HG03025 (cell line): Measurements from ENCODE around the gene PNPLA1.

ENCODE experiments used
- ATAC-seq: cut with Tn5 transposase; IDR thresholded peaks from one replicate; pipeline ENCODE4 v1.9.1; 2021; ENCODE audit warnings: mild to moderate bottlenecking, moderate library complexity; ENCODE audit not compliant: unreplicated experiment, low FRiP score

The PNPLA1 gene

GRCh38 chr6:36245572-36246061 lies 24.2 kb upstream of the PNPLA1 start:
- ATAC-seq = no peak

GRCh38 chr6:36246506-36247268 lies 23.2 kb upstream of the PNPLA1 start:
- no peak for ATAC-seq

- no peak for ATAC-seq
Measured at GRCh38 chr6:36247693-36248092, 22.2 kb upstream of the PNPLA1 start.

- no peak for ATAC-seq
Measured at GRCh38 chr6:36248980-36249379, 20.9 kb upstream of the PNPLA1 start.

DNA sequence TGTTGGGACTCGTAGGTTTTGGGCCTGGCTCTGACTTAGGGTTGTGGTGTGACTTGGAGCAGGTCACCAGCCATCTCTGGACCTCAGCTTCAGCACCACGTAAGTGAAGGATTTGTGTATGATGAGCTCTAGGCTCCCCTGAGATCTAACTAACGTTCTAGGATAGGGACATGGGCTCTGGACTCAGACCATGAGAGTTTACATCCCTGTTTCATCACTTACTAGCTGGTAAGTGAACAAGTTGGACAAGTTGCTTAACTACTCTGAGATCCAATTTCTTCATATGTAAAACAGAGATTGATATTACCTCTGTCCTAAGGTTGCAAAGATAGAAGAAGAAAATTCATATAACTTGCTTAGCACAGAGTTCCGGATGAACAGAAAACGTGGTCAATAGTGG lies 20.3 kb upstream of the PNPLA1 start:
- no peak for ATAC-seq

GRCh38 chr6:36252005-36252404 lies 17.9 kb upstream of the PNPLA1 start:
- ATAC-seq = no peak

- no peak for ATAC-seq
Measured at GRCh38 chr6:36263390-36264000, 6.4 kb upstream of the PNPLA1 start.

DNA sequence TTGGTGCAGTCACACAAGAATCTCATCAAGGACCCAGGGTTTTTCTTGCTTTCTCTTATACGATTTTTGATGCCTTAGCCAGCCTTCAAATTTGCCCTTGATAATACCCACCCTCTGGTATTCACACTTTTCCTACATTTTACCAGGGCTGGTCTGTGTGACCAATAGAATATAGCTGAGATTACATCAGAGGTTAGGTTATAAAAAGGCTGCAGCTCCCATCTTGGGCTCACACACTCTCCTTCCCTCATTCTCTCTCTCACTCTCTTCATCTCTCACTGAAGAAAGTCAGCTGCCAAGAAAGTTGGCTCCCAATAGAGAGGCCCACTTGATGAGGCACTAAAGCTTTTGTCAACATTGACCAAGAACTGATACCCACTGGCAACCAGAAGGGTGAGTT lies 4.1 kb upstream of the PNPLA1 start:
- ATAC-seq = no peak

DNA sequence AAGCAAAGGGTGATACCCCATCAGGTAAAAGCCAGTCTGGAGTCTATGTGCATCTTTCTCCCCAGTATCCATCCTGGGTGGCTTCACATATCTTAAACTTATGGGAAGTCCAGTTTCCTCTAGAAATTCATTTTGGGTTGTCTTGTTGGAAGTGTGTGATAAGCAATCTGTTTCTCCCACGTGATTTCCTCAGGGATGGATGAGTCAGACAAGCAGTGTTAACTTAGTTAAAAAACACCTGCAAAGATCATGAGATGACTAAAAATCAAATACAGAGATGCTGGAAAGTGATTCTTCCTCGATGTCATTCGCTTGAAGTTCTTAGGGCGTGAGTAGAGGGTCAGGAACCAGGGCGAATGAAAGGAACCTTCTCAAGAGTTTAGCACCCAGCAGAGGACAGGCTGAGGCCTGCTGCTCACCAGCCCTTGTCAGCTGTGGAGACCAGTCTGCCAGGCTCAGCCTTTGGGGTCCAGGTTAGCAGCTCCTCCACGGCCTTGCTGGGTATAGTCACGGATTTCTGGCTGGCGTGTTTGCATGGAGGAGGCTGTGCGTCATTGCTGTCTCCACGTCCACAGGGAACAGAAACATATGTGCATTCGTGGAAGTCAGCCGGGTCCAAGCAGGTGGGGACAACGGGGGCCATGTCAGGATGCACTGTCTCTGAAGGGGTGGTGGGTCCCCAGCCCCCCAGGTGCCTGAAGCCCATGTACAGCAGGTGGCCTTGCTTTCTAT lies 2.8 kb upstream of the PNPLA1 start:
- no peak for ATAC-seq

GRCh38 chr6:36267731-36268477 lies 2.0 kb upstream of the PNPLA1 start:
- no peak for ATAC-seq

DNA sequence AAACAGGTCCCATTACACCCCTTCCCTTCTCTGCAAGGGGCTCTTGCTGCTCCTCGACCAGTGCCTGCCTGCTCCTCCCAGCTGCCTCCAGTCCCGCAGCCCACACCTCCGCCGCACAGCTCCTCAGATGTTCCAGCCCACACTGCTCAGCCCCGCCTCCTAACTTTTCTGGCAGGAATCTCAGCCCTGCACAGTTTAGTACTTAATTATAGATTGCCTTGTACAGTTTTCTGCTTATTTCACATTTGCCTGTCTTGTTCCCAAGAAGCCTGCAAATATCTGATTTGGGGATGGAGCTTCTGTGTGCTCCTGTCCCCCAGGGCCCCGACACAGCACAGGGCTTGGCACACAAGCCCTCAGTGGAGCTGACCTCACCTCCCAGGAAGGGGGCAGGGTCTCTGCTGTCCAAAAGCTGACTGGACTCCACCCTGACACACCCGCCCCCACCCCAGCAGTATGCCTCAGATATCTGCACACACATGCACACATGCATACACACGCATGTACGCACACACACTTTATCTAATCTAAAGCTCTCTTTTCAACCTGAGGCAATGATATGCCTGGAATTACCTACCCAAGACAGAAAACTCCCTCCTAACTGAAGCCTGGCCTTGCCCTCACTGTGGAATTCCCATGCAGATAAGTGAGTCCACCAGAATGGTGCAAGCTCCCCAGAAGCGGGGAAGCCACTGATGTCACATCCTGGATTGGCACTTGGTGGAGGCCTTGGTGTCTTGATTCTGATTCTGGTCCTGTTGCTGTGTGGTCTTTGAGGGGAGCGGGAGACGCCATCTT lies 1.2 kb upstream of the PNPLA1 start:
- no peak for ATAC-seq

GRCh38 chr6:36272234-36272633 lies 2.4 kb downstream of the PNPLA1 start:
- ATAC-seq = no peak

GRCh38 chr6:36273067-36273466 lies 3.2 kb downstream of the PNPLA1 start:
- ATAC-seq = no peak

GRCh38 chr6:36273802-36274514 lies 4.1 kb downstream of the PNPLA1 start:
- no peak for ATAC-seq

GRCh38 chr6:36276581-36277536 lies 7.0 kb downstream of the PNPLA1 start:
- no peak for ATAC-seq

DNA sequence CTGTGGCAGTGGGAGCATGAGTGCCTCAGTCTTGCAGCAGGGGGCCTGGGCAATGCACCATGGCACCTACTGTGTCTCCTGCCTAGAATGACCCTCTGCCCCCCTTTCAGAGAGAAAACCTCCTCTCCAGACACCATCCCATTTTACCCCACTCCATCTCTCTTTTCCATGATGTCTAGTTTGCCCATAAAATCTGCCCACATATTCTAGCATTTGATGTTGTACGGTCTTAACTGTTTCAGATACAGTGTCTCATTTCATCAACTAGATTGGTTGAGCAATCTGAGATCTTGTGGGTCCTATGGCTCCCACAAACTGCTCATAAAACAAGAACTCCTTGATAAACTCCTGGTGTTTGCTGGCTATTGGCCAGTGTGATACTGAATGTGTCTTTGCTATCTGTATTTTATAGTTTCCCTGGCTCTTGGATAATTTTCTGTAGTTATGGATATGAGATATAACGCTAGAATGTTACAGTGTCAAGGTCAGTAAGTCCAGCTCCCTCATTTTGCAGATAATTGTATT lies 8.1 kb downstream of the PNPLA1 start:
- no peak for ATAC-seq

- ATAC-seq = no peak
Measured at GRCh38 chr6:36280467-36280866, 10.6 kb downstream of the PNPLA1 start.

- ATAC-seq = no peak
Measured at GRCh38 chr6:36280983-36281382, 11.1 kb downstream of the PNPLA1 start.
